PC-9 (cell line): ENCODE data around the gene ADAMTS12. TPM values are rescaled to one million over a fixed set of nuclear protein-coding genes. Genes with fewer than 3 reads are reported as not detected.

Experiments used
- BruUV-seq: library from RNA; stranded (reverse); fragments of 400-500 nt; replicated peaks from 2 replicates; lab custom pipeline; 2021; lab: Mats Ljungman, UMichigan
- CTCF ChIA-PET: fragments of 300-600 bp; sonication (Branson Sonifier 250); formaldehyde crosslinking; loops from one replicate; lab custom pipeline; 2022; ENCODE audit warnings: antibody characterized with exemption; lab: Charles Lee
- POLR2A ChIA-PET: fragments of 300-600 bp; sonication (Branson Sonifier 250); formaldehyde crosslinking; loops from one replicate; lab custom pipeline; 2022; ENCODE audit warnings: antibody characterized with exemption; ENCODE audit not compliant: unreplicated experiment; lab: Charles Lee
- DNase-seq, 2 experiments: peaks; one replicate each; pipeline versions ENCODE4 v3.0.0 to v3.0.0-alpha.2; 2015 to 2022; ENCODE audit warnings: mixed read lengths in 1 of 2
- H2AFZ ChIP-seq: fragments of 200-600 bp; sonication (generic); 2 replicates; pipeline ENCODE4 v1.8.1; 2017; ENCODE audit warnings: antibody characterized with exemption
- H3F3A ChIP-seq: fragments of 200-600 bp; sonication (generic); 2 replicates; pipeline ENCODE4 v1.8.1; 2017; ENCODE audit warnings: antibody characterized with exemption, mild to moderate bottlenecking, low read depth; ENCODE audit not compliant: insufficient read depth
- H3K27ac ChIP-seq: fragments of 200-600 bp; sonication (generic); 2 replicates; pipeline ENCODE4 v1.6.1; 2016; ENCODE audit warnings: mixed run types
- H3K27me3 ChIP-seq: fragments of 200-600 bp; sonication (generic); 2 replicates; pipeline ENCODE4 v1.6.1; 2016; ENCODE audit warnings: low read depth, mixed run types; ENCODE audit not compliant: insufficient read depth
- H3K36me3 ChIP-seq: fragments of 200-600 bp; sonication (generic); 2 replicates; pipeline ENCODE4 v1.6.1; 2016; ENCODE audit warnings: low read depth, mixed run types
- H3K4me1 ChIP-seq: fragments of 200-600 bp; sonication (generic); replicated peaks from 2 replicates; pipeline ENCODE4 v1.6.1; 2016; ENCODE audit warnings: mixed run types; ENCODE audit not compliant: insufficient read depth
- H3K4me2 ChIP-seq: fragments of 200-600 bp; sonication (generic); 2 replicates; pipeline ENCODE4 v1.6.1; 2017; ENCODE audit warnings: mixed run types
- H3K4me3 ChIP-seq: fragments of 200-600 bp; sonication (generic); 2 replicates; pipeline ENCODE4 v1.6.1; 2016; ENCODE audit warnings: mixed run types
- H3K79me2 ChIP-seq: fragments of 200-600 bp; sonication (generic); 2 replicates; pipeline ENCODE4 v1.6.1; 2017; ENCODE audit warnings: low read depth, mixed run types
- H3K9me2 ChIP-seq: fragments of 200-600 bp; sonication (generic); 2 replicates; pipeline ENCODE4 v1.8.1; 2017; ENCODE audit warnings: mild to moderate bottlenecking; ENCODE audit not compliant: insufficient read depth
- H3K9me3 ChIP-seq: fragments of 200-600 bp; sonication (generic); 2 replicates; pipeline ENCODE4 v1.8.1; 2016; ENCODE audit warnings: low read depth; ENCODE audit not compliant: insufficient read depth
- H4K20me1 ChIP-seq: fragments of 200-600 bp; sonication (generic); 2 replicates; pipeline ENCODE4 v1.8.1; 2017; ENCODE audit not compliant: insufficient read depth
- EZH2 ChIP-seq: fragments of 200-600 bp; sonication (generic); IDR thresholded peaks from 2 replicates; pipeline ENCODE4 v1.8.0; 2017; ENCODE audit warnings: antibody characterized with exemption, low read depth
- intact Hi-C: fragments of 100-400 bp; cut with micrococcal nuclease; formaldehyde crosslinking; loops from one replicate; pipeline ENCODE4 v1.10.0; 2022; ENCODE audit not compliant: unreplicated experiment
- total RNA-seq: library from RNA; stranded (reverse); gene quantifications from 2 replicates; pipeline ENCODE4 v1.2.3, GENCODE V29; 2021
- TF ChIP-seq, protein P1 (sequence below): fragments of 200-600 bp; sonication (generic); conservative IDR thresholded peaks from 2 replicates; pipeline ENCODE4 v1.6.1; 2017; ENCODE audit warnings: mixed run types, antibody characterized with exemption, mild to moderate bottlenecking, moderate library complexity

The ADAMTS12 gene
- total RNA-seq, 1 experiment from 2014 or later: 103 TPM

- Histone ChIP-seq H3K4me2 (no peak overlapping the region), H3K4me1 (no peaks in the 10 kb centered on the region), H3K9me3 (no peaks in the 10 kb centered on the region), H3K36me3 (0 out of 2 replicates have a peak, but pooled peaks cover under 1% of the 10 kb centered on the region), H2AFZ (no peak overlapping the region), H3K27me3 (no peaks in the 10 kb centered on the region), H3K27ac (no peak overlapping the region), H3K4me3 (no peak overlapping the region), H3F3A (no peaks in the 10 kb centered on the region; the same call in 1 of the 2 replicates), H3K79me2 (no peaks in the 10 kb centered on the region), H3K9me2 (no peaks in the 10 kb centered on the region), H4K20me1 (peaks cover 7% of the 10 kb centered on the region; the same call in 1 of the 2 replicates)
- BruUV-seq: no TSS peak
- no peak for TF ChIP-seq EZH2
- TF ChIP-seq, protein P1, sequence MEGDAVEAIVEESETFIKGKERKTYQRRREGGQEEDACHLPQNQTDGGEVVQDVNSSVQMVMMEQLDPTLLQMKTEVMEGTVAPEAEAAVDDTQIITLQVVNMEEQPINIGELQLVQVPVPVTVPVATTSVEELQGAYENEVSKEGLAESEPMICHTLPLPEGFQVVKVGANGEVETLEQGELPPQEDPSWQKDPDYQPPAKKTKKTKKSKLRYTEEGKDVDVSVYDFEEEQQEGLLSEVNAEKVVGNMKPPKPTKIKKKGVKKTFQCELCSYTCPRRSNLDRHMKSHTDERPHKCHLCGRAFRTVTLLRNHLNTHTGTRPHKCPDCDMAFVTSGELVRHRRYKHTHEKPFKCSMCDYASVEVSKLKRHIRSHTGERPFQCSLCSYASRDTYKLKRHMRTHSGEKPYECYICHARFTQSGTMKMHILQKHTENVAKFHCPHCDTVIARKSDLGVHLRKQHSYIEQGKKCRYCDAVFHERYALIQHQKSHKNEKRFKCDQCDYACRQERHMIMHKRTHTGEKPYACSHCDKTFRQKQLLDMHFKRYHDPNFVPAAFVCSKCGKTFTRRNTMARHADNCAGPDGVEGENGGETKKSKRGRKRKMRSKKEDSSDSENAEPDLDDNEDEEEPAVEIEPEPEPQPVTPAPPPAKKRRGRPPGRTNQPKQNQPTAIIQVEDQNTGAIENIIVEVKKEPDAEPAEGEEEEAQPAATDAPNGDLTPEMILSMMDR: no peak
- ChIA-PET POLR2A (interaction anchor here (0.6 kb wide), 1 partner anchor 11 kb away, joined by 7 read pairs; no protein-coding TSS in a partner anchor), CTCF (no interaction called here)
- no peak for DNase-seq
- intact Hi-C loops: no loop called here
Measured at GRCh38 chr5:33563530-33563929, 328.3 kb downstream of the ADAMTS12 start.

- ChIA-PET CTCF (interaction anchor here (0.6 kb wide), 1 partner anchor 54 kb away, joined by 4 read pairs; no protein-coding TSS in a partner anchor), POLR2A (no interaction called here)
- Histone ChIP-seq H3K4me3 (no peak overlapping the region), H3K4me2 (no peak overlapping the region), H3K9me3 (no peaks in the 10 kb centered on the region), H3K79me2 (no peaks in the 10 kb centered on the region), H3K27me3 (no peaks in the 10 kb centered on the region), H3K9me2 (no peaks in the 10 kb centered on the region), H3K36me3 (peaks cover 3% of the 10 kb centered on the region; the same call in 1 of the 2 replicates), H3K27ac (no peak overlapping the region), H3K4me1 (no peaks in the 10 kb centered on the region), H2AFZ (no peak overlapping the region), H3F3A (no peaks in the 10 kb centered on the region), H4K20me1 (no peaks in the 10 kb centered on the region)
- intact Hi-C loops: loop anchor here (10.0 kb wide), 1 partner anchor 376 kb away; the partner anchor contains the start of gene RXFP3
- no TSS peak for BruUV-seq
- TF ChIP-seq, protein P1: no peak
- TF ChIP-seq EZH2: no peak
- no peak for DNase-seq
Measured at GRCh38 chr5:33558489-33558888, 333.3 kb downstream of the ADAMTS12 start.

GRCh38 chr5:33557605-33558004, 334.2 kb downstream of the ADAMTS12 start:
- intact Hi-C loops: loop anchor here (10.0 kb wide), 1 partner anchor 377 kb away; the partner anchor contains the start of gene RXFP3
- Histone ChIP-seq H3K4me2 (no peak overlapping the region), H3K4me1 (no peaks in the 10 kb centered on the region), H4K20me1 (no peaks in the 10 kb centered on the region), H2AFZ (no peak overlapping the region), H3K9me2 (no peaks in the 10 kb centered on the region), H3K79me2 (no peaks in the 10 kb centered on the region), H3K27me3 (no peaks in the 10 kb centered on the region), H3F3A (no peaks in the 10 kb centered on the region), H3K9me3 (no peaks in the 10 kb centered on the region), H3K36me3 (peaks cover 3% of the 10 kb centered on the region; the same call in 1 of the 2 replicates), H3K4me3 (no peak overlapping the region), H3K27ac (no peak overlapping the region)
- DNase-seq: no peak
- TF ChIP-seq, protein P1: no peak
- no peak for TF ChIP-seq EZH2
- ChIA-PET POLR2A (no interaction called here), CTCF (interaction anchor here (0.6 kb wide), 1 partner anchor 53 kb away, joined by 4 read pairs; no protein-coding TSS in a partner anchor)
- no TSS peak for BruUV-seq
